ENCODE measurements around the gene COL5A3.
"Not testable (repeated sequence)": the region's sequence is repeated elsewhere in the genome, so short reads cannot be mapped to it uniquely, and the experiment has no call there.

Gene COL5A3

DNA sequence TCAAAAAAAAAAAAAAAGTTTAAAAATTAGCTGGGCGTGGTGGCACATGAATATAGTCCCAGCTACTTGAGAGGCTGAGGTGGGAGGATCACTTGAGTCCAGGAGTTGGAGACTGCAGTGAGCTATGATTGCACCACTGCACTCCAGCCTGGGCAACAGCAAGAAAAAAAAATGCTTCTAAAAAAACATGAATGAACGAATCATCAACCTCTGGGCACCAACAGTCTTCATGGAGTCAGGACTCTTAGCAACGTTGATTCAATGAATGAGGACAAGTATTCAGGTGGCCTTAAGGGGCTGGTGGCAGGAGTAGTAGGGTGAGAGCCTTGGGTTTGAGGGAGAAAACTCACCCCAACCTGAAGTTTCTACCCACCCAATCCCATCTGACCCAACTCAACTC is 53.3 kb downstream of the COL5A3 start:
- WGBS, 2 experiments (ENCODE audit: insufficient coverage in 2 of 2) = 80% methylated on average over 2 to 3 of the region's 3 CpGs
- no peaks in the 10 kb centered on the region for H3K4me1 ChIP-seq (ENCODE audit: control insufficient read depth, insufficient read depth, low read length, poor library complexity, severe bottlenecking)
- no peak overlapping the region for H3K27ac ChIP-seq (ENCODE audit: low read depth, low read length, severe bottlenecking)
- no peak overlapping the region for H3K4me3 ChIP-seq (ENCODE audit: extremely low read depth, insufficient read depth, low read length, poor library complexity, severe bottlenecking)
- H3K9me3 ChIP-seq (ENCODE audit: control insufficient read depth, low read length) = no peaks in the 10 kb centered on the region
- H3K36me3 ChIP-seq (ENCODE audit: control insufficient read depth, insufficient read depth, low read length) = no peaks in the 10 kb centered on the region

DNA sequence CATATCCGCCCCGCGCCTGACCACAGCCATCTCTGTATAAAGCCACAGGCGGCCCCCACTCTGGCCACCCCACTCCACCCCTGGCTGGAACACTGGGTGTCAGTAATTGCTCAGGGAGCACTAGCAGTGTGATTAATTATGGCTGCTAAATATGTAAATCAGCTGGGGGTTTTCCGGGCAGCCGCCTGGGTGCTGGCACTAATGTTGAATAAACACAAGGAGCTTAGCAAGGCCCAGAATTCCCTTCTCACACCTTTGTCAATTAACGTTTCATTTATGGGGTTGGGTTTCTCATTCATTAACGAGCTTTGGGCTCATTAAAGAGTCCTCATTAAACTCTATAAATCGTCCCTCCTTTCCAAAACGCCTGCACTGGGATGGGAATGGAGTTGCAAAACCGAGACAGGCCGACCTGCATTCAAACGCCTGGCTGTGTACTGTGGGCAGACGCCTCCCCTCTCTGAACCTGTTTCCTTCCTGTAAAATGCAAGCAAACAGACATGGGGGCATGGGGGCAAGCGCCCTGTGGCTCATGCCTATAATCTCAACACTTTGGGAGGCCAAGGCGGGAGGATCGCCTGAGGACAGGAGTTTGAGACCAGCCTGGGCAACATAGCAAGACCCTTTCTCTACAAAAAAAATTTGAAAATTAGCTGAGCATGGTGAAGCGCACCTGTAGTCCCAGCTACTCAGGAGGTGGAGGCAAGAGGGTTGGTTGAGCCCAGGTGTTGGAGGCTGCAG is 56.3 kb downstream of the COL5A3 start:
- Histone ChIP-seq H3K9me3 (ENCODE audit: control insufficient read depth, low read length) (no peaks in the 10 kb centered on the region), H3K4me1 (ENCODE audit: control insufficient read depth, insufficient read depth, low read length, poor library complexity, severe bottlenecking) (no peaks in the 10 kb centered on the region), H3K36me3 (ENCODE audit: control insufficient read depth, insufficient read depth, low read length) (no peaks in the 10 kb centered on the region), H3K27ac (ENCODE audit: low read depth, low read length, severe bottlenecking) (no peak overlapping the region), H3K4me3 (ENCODE audit: extremely low read depth, insufficient read depth, low read length, poor library complexity, severe bottlenecking) (no peak overlapping the region)
- WGBS, 2 experiments (ENCODE audit: insufficient coverage in 2 of 2) = 87 to 91% methylated on average over 12 to 13 of the region's 18 CpGs

DNA sequence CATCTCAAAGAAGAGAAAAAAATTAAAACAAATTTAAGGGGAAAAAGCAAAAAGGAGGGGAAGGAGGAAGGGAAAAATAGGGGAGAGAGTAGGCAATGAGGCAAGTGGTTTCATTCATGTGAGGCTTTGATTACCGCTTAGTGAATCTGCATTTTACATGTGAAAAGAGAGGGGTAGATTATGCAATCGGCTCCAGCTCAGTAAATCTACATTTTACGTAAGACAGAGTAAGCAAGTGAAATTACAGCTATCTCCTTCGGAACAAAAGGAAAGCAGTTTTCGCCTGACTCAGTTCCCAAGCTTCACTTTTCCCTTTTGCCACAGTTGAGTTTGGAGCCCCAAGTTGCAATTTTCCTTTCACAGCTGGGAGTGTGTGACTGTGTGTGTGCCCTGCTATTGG is 58.0 kb downstream of the COL5A3 start:
- no peaks in the 10 kb centered on the region for H3K9me3 ChIP-seq (ENCODE audit: control insufficient read depth, low read length)
- 53 to 60% methylated on average over 5 of the region's 5 CpGs for WGBS, 2 experiments (ENCODE audit: insufficient coverage in 2 of 2)
- H3K4me3 ChIP-seq (ENCODE audit: extremely low read depth, insufficient read depth, low read length, poor library complexity, severe bottlenecking) = no peak overlapping the region
- no peak overlapping the region for H3K27ac ChIP-seq (ENCODE audit: low read depth, low read length, severe bottlenecking)
- no peaks in the 10 kb centered on the region for H3K36me3 ChIP-seq (ENCODE audit: control insufficient read depth, insufficient read depth, low read length)
- no peaks in the 10 kb centered on the region for H3K4me1 ChIP-seq (ENCODE audit: control insufficient read depth, insufficient read depth, low read length, poor library complexity, severe bottlenecking)

DNA sequence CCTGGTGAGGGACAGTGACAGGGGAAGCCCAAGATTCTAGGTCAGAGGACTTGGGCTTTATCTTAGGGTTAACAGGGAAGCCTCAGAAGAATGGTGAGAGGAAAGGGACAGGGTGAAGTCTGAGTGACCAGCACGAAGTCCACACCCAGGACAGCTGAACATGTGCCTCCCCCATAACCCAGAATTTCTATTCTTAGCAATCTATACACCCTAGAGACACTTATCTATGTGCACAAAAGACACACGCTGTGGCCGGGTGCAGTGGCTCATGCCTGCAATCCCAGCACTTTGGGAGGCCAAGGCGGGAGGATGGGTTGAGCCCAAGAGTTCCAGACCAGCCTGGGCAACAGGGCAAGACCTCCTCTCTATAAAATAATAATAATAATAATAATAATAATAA is 62.9 kb downstream of the COL5A3 start:
- H3K27ac ChIP-seq (ENCODE audit: low read depth, low read length, severe bottlenecking) = no peak overlapping the region
- 74 to 93% methylated on average over 3 of the region's 4 CpGs for WGBS, 2 experiments (ENCODE audit: insufficient coverage in 2 of 2)
- no peaks in the 10 kb centered on the region for H3K36me3 ChIP-seq (ENCODE audit: control insufficient read depth, insufficient read depth, low read length)
- peaks cover 8% of the 10 kb centered on the region for H3K4me1 ChIP-seq (ENCODE audit: control insufficient read depth, insufficient read depth, low read length, poor library complexity, severe bottlenecking)
- no peak overlapping the region for H3K4me3 ChIP-seq (ENCODE audit: extremely low read depth, insufficient read depth, low read length, poor library complexity, severe bottlenecking)
- H3K9me3 ChIP-seq (ENCODE audit: control insufficient read depth, low read length) = no peaks in the 10 kb centered on the region

DNA sequence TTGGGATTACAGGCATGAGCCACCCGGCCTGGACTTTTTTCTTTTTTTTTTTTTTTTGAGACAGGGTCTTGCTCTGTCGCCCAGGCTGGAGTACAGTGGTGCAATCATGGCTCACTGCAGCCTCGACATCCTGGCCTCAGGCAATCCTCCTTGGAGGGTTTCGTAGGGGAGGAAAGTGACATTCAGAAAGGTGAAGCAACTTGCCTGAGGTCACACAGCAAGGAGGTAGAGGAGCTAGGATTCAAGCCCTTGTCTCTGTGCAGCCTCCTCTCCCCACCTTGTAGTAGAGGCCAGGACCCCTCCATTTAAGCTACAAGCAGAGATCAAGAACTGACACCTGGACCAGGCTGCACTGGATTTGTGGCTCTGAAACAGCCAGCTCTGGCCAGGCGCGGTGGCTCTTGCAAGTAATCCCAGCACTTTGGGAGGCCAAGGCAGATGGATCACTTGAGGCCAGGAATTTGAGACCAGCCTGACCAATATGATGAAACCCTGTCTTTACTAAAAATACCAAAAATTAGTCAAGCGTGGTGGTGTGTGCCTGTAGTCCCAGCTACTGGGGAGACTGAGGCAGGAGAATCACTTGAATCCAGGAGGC is 63.7 kb downstream of the COL5A3 start:
- not testable (repeated sequence) for H3K4me1 ChIP-seq (ENCODE audit: control insufficient read depth, insufficient read depth, low read length, poor library complexity, severe bottlenecking); H3K27ac ChIP-seq (ENCODE audit: low read depth, low read length, severe bottlenecking); H3K36me3 ChIP-seq (ENCODE audit: control insufficient read depth, insufficient read depth, low read length); H3K9me3 ChIP-seq (ENCODE audit: control insufficient read depth, low read length); H3K4me3 ChIP-seq (ENCODE audit: extremely low read depth, insufficient read depth, low read length, poor library complexity, severe bottlenecking)
- WGBS, 2 experiments (ENCODE audit: insufficient coverage in 2 of 2) = 82 to 95% methylated on average over 6 to 7 of the region's 7 CpGs

DNA sequence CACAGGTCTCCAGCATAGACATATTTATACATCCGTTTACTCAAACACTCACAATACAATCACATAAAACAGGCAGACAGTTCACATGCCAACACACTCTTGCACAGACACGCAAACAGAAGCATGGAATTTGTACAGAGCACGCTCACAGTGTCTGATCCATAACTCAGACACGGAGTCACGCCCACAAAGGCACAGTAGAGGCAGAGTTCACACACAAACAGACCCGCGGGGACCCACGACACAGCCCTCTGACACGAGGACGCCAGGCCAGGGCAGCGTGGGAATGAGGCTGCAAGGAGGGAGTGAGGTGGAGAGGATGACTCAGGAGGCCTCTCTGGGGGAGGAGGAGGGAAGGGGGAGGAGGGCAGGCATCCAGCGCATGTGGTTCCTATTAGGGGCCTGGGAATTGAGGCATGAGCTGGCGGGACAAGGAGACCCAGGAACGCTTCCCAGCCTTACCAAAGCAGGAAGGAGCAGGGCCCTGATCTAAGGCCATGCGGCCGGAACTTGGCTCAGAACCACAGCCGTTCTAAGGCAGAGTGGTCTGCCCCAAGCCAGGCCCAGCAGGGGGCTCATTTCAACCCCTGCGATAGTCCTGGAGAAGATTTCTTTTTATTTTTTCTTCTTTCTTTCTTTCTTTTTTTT is 64.9 kb downstream of the COL5A3 start:
- no peaks in the 10 kb centered on the region for H3K36me3 ChIP-seq (ENCODE audit: control insufficient read depth, insufficient read depth, low read length)
- H3K9me3 ChIP-seq (ENCODE audit: control insufficient read depth, low read length) = no peaks in the 10 kb centered on the region
- peak overlapping the region; percentile 83 for H3K27ac ChIP-seq (ENCODE audit: low read depth, low read length, severe bottlenecking)
- H3K4me1 ChIP-seq (ENCODE audit: control insufficient read depth, insufficient read depth, low read length, poor library complexity, severe bottlenecking) = peaks cover 8% of the 10 kb centered on the region
- H3K4me3 ChIP-seq (ENCODE audit: extremely low read depth, insufficient read depth, low read length, poor library complexity, severe bottlenecking) = no peak overlapping the region
- 40 to 43% methylated on average over 17 of the region's 18 CpGs for WGBS, 2 experiments (ENCODE audit: insufficient coverage in 2 of 2)

DNA sequence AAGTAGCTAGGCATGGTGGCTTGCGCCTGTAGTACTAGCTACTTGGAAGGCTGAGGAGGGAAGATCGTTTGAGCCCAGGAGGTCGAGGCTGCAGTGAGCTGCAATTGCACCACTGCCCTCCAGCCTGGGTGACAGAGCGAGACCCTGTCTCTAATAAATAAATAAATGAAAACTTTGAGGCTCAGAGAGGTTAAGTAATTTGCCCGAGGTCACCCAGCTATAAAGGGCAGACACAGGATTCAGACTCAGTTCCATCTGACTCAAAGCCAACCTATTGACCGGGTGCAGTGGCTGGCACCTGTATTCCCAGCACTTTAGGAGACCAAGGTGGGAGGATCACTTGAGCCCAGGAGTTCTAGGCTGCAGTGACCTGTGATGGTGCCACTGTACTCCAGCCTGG is 66.6 kb downstream of the COL5A3 start:
- no peak overlapping the region for H3K4me3 ChIP-seq (ENCODE audit: extremely low read depth, insufficient read depth, low read length, poor library complexity, severe bottlenecking)
- H3K36me3 ChIP-seq (ENCODE audit: control insufficient read depth, insufficient read depth, low read length) = no peaks in the 10 kb centered on the region
- H3K4me1 ChIP-seq (ENCODE audit: control insufficient read depth, insufficient read depth, low read length, poor library complexity, severe bottlenecking) = peaks cover 8% of the 10 kb centered on the region
- H3K27ac ChIP-seq (ENCODE audit: low read depth, low read length, severe bottlenecking) = no peak overlapping the region
- no peaks in the 10 kb centered on the region for H3K9me3 ChIP-seq (ENCODE audit: control insufficient read depth, low read length)
- 92 to 98% methylated on average over 5 of the region's 6 CpGs for WGBS, 2 experiments (ENCODE audit: insufficient coverage in 2 of 2)

DNA sequence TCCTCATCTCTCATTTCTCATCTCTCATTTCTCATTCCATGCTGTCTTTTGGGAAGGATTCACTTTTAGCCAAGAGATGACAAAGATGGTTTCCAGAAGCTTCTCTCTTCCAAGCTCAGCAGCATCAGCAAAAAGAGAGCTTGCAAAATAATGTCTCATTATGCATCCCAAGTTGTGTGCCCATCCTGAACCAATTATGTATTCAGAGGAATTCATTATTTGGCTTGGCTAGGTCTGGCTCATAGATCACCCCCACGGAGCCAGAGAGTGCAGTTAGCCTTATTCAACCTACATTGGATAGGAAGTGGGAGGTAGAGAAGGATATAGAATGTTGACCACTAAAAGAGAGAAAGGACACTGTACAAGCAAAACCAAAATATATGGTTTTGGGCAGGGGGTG is 68.6 kb downstream of the COL5A3 start:
- Histone ChIP-seq H3K4me3 (ENCODE audit: extremely low read depth, insufficient read depth, low read length, poor library complexity, severe bottlenecking) (no peak overlapping the region), H3K9me3 (ENCODE audit: control insufficient read depth, low read length) (no peaks in the 10 kb centered on the region)
- whole genome bisulfite sequencing, 2 experiments (ENCODE audit: insufficient coverage in 2 of 2) = 60% methylated on average over 1 of the region's 1 CpG; no CpG with 5 or more reads in 1 of the 2 experiments

DNA sequence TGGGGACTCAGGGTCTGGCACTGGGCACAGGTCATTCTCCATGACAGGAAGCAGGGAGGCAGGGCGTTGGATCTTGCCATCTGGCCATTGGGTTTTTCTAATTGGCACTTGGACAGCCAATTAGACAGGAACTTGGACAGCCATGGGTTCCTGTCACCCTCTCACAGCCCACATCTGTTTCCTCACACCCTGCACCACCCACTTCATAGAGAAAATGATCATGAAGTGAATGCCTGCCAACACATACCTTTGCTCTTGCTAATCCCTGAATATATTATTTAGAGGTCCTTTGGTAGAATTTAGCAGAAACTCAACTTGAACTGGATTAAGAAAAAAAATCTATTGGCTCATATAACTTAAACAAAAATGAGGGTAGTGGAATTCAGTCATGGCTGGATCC is 69.1 kb downstream of the COL5A3 start:
- no peak overlapping the region for H3K4me3 ChIP-seq (ENCODE audit: extremely low read depth, insufficient read depth, low read length, poor library complexity, severe bottlenecking)
- no peaks in the 10 kb centered on the region for H3K9me3 ChIP-seq (ENCODE audit: control insufficient read depth, low read length)
- 50 to 86% methylated on average over 1 of the region's 1 CpG for WGBS, 2 experiments (ENCODE audit: insufficient coverage in 2 of 2)
- peaks cover 8% of the 10 kb centered on the region for H3K4me1 ChIP-seq (ENCODE audit: control insufficient read depth, insufficient read depth, low read length, poor library complexity, severe bottlenecking)
- H3K36me3 ChIP-seq (ENCODE audit: control insufficient read depth, insufficient read depth, low read length) = no peaks in the 10 kb centered on the region
- H3K27ac ChIP-seq (ENCODE audit: low read depth, low read length, severe bottlenecking) = no peak overlapping the region

More for the DNA sequence above, 68.6 kb downstream of the COL5A3 start:
- H3K27ac ChIP-seq (ENCODE audit: low read depth, low read length, severe bottlenecking) = no peak overlapping the region
- H3K36me3 ChIP-seq (ENCODE audit: control insufficient read depth, insufficient read depth, low read length) = no peaks in the 10 kb centered on the region
- H3K4me1 ChIP-seq (ENCODE audit: control insufficient read depth, insufficient read depth, low read length, poor library complexity, severe bottlenecking) = peaks cover 8% of the 10 kb centered on the region

DNA sequence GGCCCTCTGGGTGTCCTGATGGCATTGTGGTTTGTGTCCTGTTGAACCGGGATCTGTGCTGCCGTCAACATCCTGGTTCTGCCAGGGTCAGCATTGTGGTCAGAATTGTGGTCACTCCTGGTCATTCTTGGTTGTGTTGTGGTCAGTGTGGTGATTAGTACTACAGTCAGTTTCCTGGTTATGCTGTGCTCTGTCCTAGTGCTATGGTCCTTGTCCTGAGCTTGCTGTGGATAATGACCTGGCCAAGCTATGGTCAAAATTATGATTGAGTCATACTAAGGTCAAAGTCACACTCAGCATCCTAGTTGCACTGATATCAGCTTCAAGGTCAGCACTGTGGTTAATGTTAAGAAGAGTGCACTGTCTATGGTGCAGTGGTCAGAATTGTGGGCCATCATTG is 69.5 kb downstream of the COL5A3 start:
- Histone ChIP-seq H3K36me3 (ENCODE audit: control insufficient read depth, insufficient read depth, low read length) (no peaks in the 10 kb centered on the region), H3K4me3 (ENCODE audit: extremely low read depth, insufficient read depth, low read length, poor library complexity, severe bottlenecking) (no peak overlapping the region), H3K4me1 (ENCODE audit: control insufficient read depth, insufficient read depth, low read length, poor library complexity, severe bottlenecking) (peaks cover 8% of the 10 kb centered on the region), H3K27ac (ENCODE audit: low read depth, low read length, severe bottlenecking) (no peak overlapping the region), H3K9me3 (ENCODE audit: control insufficient read depth, low read length) (no peaks in the 10 kb centered on the region)
- 81 to 85% methylated on average over 2 of the region's 2 CpGs for WGBS, 2 experiments (ENCODE audit: insufficient coverage in 2 of 2)

Measured in mesodermal cell (in vitro differentiated cells).